ENCODE results near the gene ANXA6. TPM values are rescaled to one million over a fixed set of nuclear protein-coding genes. Genes with fewer than 3 reads are reported as not detected.
A peak's percentile ranks its signal among the peaks of the same experiment; 100 is the strongest.

ANXA6 gene
- total RNA-seq, 6 experiments from 2014 or later: 507 to 578 (median 546) TPM

- Mint-ChIP-seq H3K9me3 (no peaks in the 10 kb centered on the region), H3K36me3 (ENCODE audit: low read depth) (peaks cover 57% of the 10 kb centered on the region), H3K4me1 (ENCODE audit: low read depth) (peaks cover 23% of the 10 kb centered on the region), H3K27ac (peak overlapping the region; percentile 14; the same call in 1 of the 2 replicates), H3K27me3 (ENCODE audit: insufficient read depth) (peaks cover 17% of the 10 kb centered on the region), H3K4me3 (no peak overlapping the region)
- TF ChIP-seq CTCF (IDR thresholded peaks at IDR 0.05): no peak
- no peak for DNase-seq
Measured at GRCh38 chr5:151106043-151106442, 51.5 kb downstream of the ANXA6 start.

- peaks cover 61% of the 10 kb centered on the region for H3K36me3 Mint-ChIP-seq (ENCODE audit: low read depth)
- H3K9me3 Mint-ChIP-seq: no peaks in the 10 kb centered on the region
- no peak overlapping the region for H3K4me3 Mint-ChIP-seq
- TF ChIP-seq CTCF (IDR thresholded peaks at IDR 0.05): no peak
- DNase-seq: no peak
- peaks cover 17% of the 10 kb centered on the region for H3K27me3 Mint-ChIP-seq (ENCODE audit: insufficient read depth)
- peak overlapping the region; percentile 21; the same call in 1 of the 2 replicates for H3K27ac Mint-ChIP-seq
- peaks cover 23% of the 10 kb centered on the region for H3K4me1 Mint-ChIP-seq (ENCODE audit: low read depth)
Measured at GRCh38 chr5:151105561-151105960, 52.0 kb downstream of the ANXA6 start.

GRCh38 chr5:151104795-151105194, 52.8 kb downstream of the ANXA6 start:
- TF ChIP-seq CTCF (IDR thresholded peaks at IDR 0.05): no peak
- H3K4me1 Mint-ChIP-seq (ENCODE audit: low read depth): peaks cover 29% of the 10 kb centered on the region
- DNase-seq: no peak
- H3K9me3 Mint-ChIP-seq: no peaks in the 10 kb centered on the region
- H3K4me3 Mint-ChIP-seq: no peak overlapping the region; the same call in 1 of the 2 replicates
- H3K27ac Mint-ChIP-seq: peak overlapping the region; percentile 15
- H3K36me3 Mint-ChIP-seq (ENCODE audit: low read depth): peaks cover 67% of the 10 kb centered on the region
- peaks cover 17% of the 10 kb centered on the region for H3K27me3 Mint-ChIP-seq (ENCODE audit: insufficient read depth)

GRCh38 chr5:151101746-151102145, 55.8 kb downstream of the ANXA6 start:
- DNase-seq: no peak
- no peaks in the 10 kb centered on the region for H3K9me3 Mint-ChIP-seq
- peaks cover 12% of the 10 kb centered on the region for H3K27me3 Mint-ChIP-seq (ENCODE audit: insufficient read depth)
- peaks cover 69% of the 10 kb centered on the region for H3K36me3 Mint-ChIP-seq (ENCODE audit: low read depth)
- no peak overlapping the region for H3K4me3 Mint-ChIP-seq
- H3K27ac Mint-ChIP-seq: peak overlapping the region; percentile 3; the same call in 1 of the 2 replicates
- no peak for TF ChIP-seq CTCF (IDR thresholded peaks at IDR 0.05)
- H3K4me1 Mint-ChIP-seq (ENCODE audit: low read depth): peaks cover 37% of the 10 kb centered on the region

GRCh38 chr5:151101151-151101550, 56.4 kb downstream of the ANXA6 start:
- Mint-ChIP-seq H3K36me3 (ENCODE audit: low read depth) (peaks cover 63% of the 10 kb centered on the region), H3K27me3 (ENCODE audit: insufficient read depth) (peaks cover 8% of the 10 kb centered on the region), H3K9me3 (no peaks in the 10 kb centered on the region), H3K4me1 (ENCODE audit: low read depth) (peaks cover 43% of the 10 kb centered on the region), H3K4me3 (no peak overlapping the region), H3K27ac (no peak overlapping the region; the same call in 1 of the 2 replicates)
- no peak for TF ChIP-seq CTCF (IDR thresholded peaks at IDR 0.05)
- no peak for DNase-seq

GRCh38 chr5:151100681-151101080, 56.9 kb downstream of the ANXA6 start:
- H3K27ac Mint-ChIP-seq: no peak overlapping the region
- H3K9me3 Mint-ChIP-seq: no peaks in the 10 kb centered on the region
- H3K4me3 Mint-ChIP-seq: no peak overlapping the region
- DNase-seq: no peak
- H3K36me3 Mint-ChIP-seq (ENCODE audit: low read depth): peaks cover 60% of the 10 kb centered on the region
- no peak for TF ChIP-seq CTCF (IDR thresholded peaks at IDR 0.05)
- peaks cover 48% of the 10 kb centered on the region for H3K4me1 Mint-ChIP-seq (ENCODE audit: low read depth)
- H3K27me3 Mint-ChIP-seq (ENCODE audit: insufficient read depth): peaks cover 12% of the 10 kb centered on the region
